ENCODE measurements around the gene FGD3.
A peak's percentile ranks its signal among the peaks of the same experiment; 100 is the strongest.

Gene FGD3

DNA sequence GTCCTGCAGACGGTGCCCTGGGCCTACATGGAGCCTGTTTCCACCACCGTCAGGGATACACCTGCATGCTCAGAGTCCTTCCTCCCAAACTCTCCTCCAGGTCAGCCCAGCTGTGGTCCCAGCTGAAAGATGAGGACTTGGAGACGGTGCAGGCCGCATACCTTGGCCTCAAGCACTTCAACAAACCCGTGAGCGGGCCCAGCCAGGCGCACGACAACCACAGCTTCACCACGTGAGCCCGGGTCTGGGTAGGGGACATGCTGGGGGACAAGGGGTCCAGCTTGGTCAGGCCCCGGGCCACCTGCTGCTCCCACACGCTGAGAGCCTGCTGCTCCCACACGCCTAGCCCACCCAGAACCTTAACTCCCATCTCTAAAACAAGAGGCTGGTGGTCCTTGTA is 132.0 kb downstream of the FGD3 start:
- H2AFZ ChIP-seq (ENCODE audit: low read depth, low read length): no peak overlapping the region
- WGBS: 98% methylated on average over 13 of the region's 13 CpGs

DNA sequence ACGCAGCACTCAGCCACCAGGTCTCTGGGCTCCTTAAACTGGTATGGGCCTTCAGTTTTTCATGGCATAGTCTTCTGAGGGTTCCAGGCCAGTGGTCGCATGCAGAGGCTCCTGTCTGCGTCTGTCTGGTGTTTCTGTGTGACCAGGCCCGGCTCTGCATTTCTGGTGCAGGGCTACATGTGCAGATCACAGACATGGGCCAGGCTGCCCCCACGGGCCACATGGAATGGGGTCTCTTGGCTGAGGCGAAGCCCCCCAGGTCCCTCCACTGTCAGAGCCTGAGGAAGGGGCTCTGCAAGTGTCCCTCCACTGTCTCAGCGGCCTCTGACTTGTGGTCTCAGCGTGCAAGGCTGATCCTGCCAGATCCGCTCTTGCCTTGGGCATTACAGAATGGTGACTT is 133.1 kb downstream of the FGD3 start:
- H3K79me1 ChIP-seq (replicated peaks; ENCODE audit: low read length, poor library complexity, severe bottlenecking): no peaks in the 10 kb centered on the region
- H2AK5ac ChIP-seq (ENCODE audit: low read length, severe bottlenecking): no peak overlapping the region
- no peak overlapping the region for H2BK120ac ChIP-seq (ENCODE audit: low read depth, low read length)
- no peak overlapping the region for H4K8ac ChIP-seq (ENCODE audit: low read length)
- no peak overlapping the region for H3K4me2 ChIP-seq (ENCODE audit: low read length, poor library complexity, severe bottlenecking)
- H3K18ac ChIP-seq (ENCODE audit: low read depth in 1 of 2, low read length in 2 of 2): no peak overlapping the region
- H3K4me1 ChIP-seq (ENCODE audit: control insufficient read depth, insufficient read depth, low read depth, low read length): no peaks in the 10 kb centered on the region
- no peak overlapping the region for H3K4ac ChIP-seq (ENCODE audit: low read depth in 1 of 2, low read length in 2 of 2)
- H3K27ac ChIP-seq (ENCODE audit: low read length, poor library complexity, severe bottlenecking): no peak overlapping the region
- peak overlapping the region; percentile 15 to 24 for H2BK12ac ChIP-seq (ENCODE audit: low read length in 2 of 2)
- H2BK15ac ChIP-seq (ENCODE audit: low read depth, poor library complexity, severe bottlenecking): no peak overlapping the region
- H2BK5ac ChIP-seq (ENCODE audit: low read depth, low read length, poor library complexity, severe bottlenecking): no peak overlapping the region
- no peak overlapping the region for H3K9ac ChIP-seq (ENCODE audit: low read length)
- no peaks in the 10 kb centered on the region for H3K27me3 ChIP-seq (ENCODE audit: control insufficient read depth in 1 of 2, insufficient read depth in 1 of 2, low read length in 2 of 2)
- no peak overlapping the region for H3K14ac ChIP-seq (ENCODE audit: low read length in 2 of 2)
- H3K4me3 ChIP-seq (ENCODE audit: insufficient read depth in 1 of 2, low read depth in 1 of 2, low read length in 2 of 2): no peak overlapping the region
- WGBS: 92% methylated on average over 9 of the region's 9 CpGs
- no peak overlapping the region for H3K23ac ChIP-seq (ENCODE audit: low read length in 2 of 2)
- H3K36me3 ChIP-seq (ENCODE audit: control insufficient read depth in 1 of 2, insufficient read depth in 2 of 2, low read depth in 1 of 2, low read length in 2 of 2): no peaks in the 10 kb centered on the region
- H2AFZ ChIP-seq (ENCODE audit: low read depth, low read length): no peak overlapping the region
- no peaks in the 10 kb centered on the region for H3K9me3 ChIP-seq (ENCODE audit: control insufficient read depth, low read length)
- H4K91ac ChIP-seq (ENCODE audit: low read length): peak overlapping the region; percentile 22
- DNase-seq: no peak

More for the DNA sequence above, 132.0 kb downstream of the FGD3 start:
- Histone ChIP-seq H3K9ac (ENCODE audit: low read length) (no peak overlapping the region), H3K4ac (ENCODE audit: low read depth in 1 of 2, low read length in 2 of 2) (no peak overlapping the region), H3K27me3 (ENCODE audit: control insufficient read depth in 1 of 2, insufficient read depth in 1 of 2, low read length in 2 of 2) (no peaks in the 10 kb centered on the region), H3K4me1 (ENCODE audit: control insufficient read depth, insufficient read depth, low read depth, low read length) (no peaks in the 10 kb centered on the region), H2AK5ac (ENCODE audit: low read length, severe bottlenecking) (no peak overlapping the region), H3K4me3 (ENCODE audit: insufficient read depth in 1 of 2, low read depth in 1 of 2, low read length in 2 of 2) (no peak overlapping the region), H3K23ac (ENCODE audit: low read length in 2 of 2) (no peak overlapping the region), H3K18ac (ENCODE audit: low read depth in 1 of 2, low read length in 2 of 2) (no peak overlapping the region), H4K91ac (ENCODE audit: low read length) (no peak overlapping the region), H2BK5ac (ENCODE audit: low read depth, low read length, poor library complexity, severe bottlenecking) (no peak overlapping the region), H3K9me3 (ENCODE audit: control insufficient read depth, low read length) (no peaks in the 10 kb centered on the region), H3K27ac (ENCODE audit: low read length, poor library complexity, severe bottlenecking) (no peak overlapping the region), H3K36me3 (ENCODE audit: control insufficient read depth in 1 of 2, insufficient read depth in 2 of 2, low read depth in 1 of 2, low read length in 2 of 2) (no peaks in the 10 kb centered on the region), H3K79me1 (replicated peaks; ENCODE audit: low read length, poor library complexity, severe bottlenecking) (no peaks in the 10 kb centered on the region), H2BK15ac (ENCODE audit: low read depth, poor library complexity, severe bottlenecking) (no peak overlapping the region), H2BK120ac (ENCODE audit: low read depth, low read length) (no peak overlapping the region), H2BK12ac (ENCODE audit: low read length in 2 of 2) (no peak overlapping the region), H3K14ac (ENCODE audit: low read length in 2 of 2) (peak overlapping the region in 1 of 2 experiments; percentile 18), H4K8ac (ENCODE audit: low read length) (no peak overlapping the region), H3K4me2 (ENCODE audit: low read length, poor library complexity, severe bottlenecking) (no peak overlapping the region)
- DNase-seq: no peak

DNA sequence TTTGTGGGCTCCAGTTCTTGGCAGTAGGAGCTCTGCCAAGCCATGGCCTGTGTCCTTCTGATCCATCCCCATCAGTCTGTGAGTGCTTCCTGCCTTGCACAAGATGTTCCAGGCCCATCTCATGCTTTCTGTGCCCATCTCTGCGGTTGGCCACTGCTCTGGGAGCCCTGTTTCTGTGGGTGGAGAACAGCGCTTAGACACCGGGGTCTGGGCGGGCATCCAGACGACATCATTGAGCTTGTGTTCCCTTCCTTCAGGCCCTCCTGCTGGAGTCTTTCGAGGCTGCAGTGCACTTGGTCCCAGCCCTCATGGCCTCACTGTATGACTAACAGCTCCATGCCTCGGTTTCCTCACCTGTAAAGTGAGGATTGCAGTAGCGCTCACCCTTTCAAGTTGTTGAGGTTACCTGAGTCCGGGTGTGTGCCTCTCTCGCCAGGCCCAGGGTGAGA is 133.8 kb downstream of the FGD3 start:
- DNase-seq: peak; percentile 15
- no peak overlapping the region for H3K14ac ChIP-seq (ENCODE audit: low read length in 2 of 2)
- H3K9me3 ChIP-seq (ENCODE audit: control insufficient read depth, low read length): peaks cover 5% of the 10 kb centered on the region
- no peak overlapping the region for H4K8ac ChIP-seq (ENCODE audit: low read length)
- H3K36me3 ChIP-seq (ENCODE audit: control insufficient read depth in 1 of 2, insufficient read depth in 2 of 2, low read depth in 1 of 2, low read length in 2 of 2): no peaks in the 10 kb centered on the region
- no peak overlapping the region for H3K4me3 ChIP-seq (ENCODE audit: insufficient read depth in 1 of 2, low read depth in 1 of 2, low read length in 2 of 2)
- H3K79me1 ChIP-seq (replicated peaks; ENCODE audit: low read length, poor library complexity, severe bottlenecking): no peaks in the 10 kb centered on the region
- 93% methylated on average over 10 of the region's 10 CpGs for WGBS
- H3K18ac ChIP-seq (ENCODE audit: low read depth in 1 of 2, low read length in 2 of 2): peak overlapping the region in 1 of 2 experiments; percentile 58
- H3K27me3 ChIP-seq (ENCODE audit: control insufficient read depth in 1 of 2, insufficient read depth in 1 of 2, low read length in 2 of 2): no peaks in the 10 kb centered on the region
- H2BK120ac ChIP-seq (ENCODE audit: low read depth, low read length): no peak overlapping the region
- no peak overlapping the region for H3K4ac ChIP-seq (ENCODE audit: low read depth in 1 of 2, low read length in 2 of 2)
- H3K27ac ChIP-seq (ENCODE audit: low read length, poor library complexity, severe bottlenecking): no peak overlapping the region
- no peak overlapping the region for H2AFZ ChIP-seq (ENCODE audit: low read depth, low read length)
- no peak overlapping the region for H2AK5ac ChIP-seq (ENCODE audit: low read length, severe bottlenecking)
- H4K91ac ChIP-seq (ENCODE audit: low read length): no peak overlapping the region
- no peak overlapping the region for H2BK15ac ChIP-seq (ENCODE audit: low read depth, poor library complexity, severe bottlenecking)
- H3K23ac ChIP-seq (ENCODE audit: low read length in 2 of 2): no peak overlapping the region
- no peak overlapping the region for H3K9ac ChIP-seq (ENCODE audit: low read length)
- no peaks in the 10 kb centered on the region for H3K4me1 ChIP-seq (ENCODE audit: control insufficient read depth, insufficient read depth, low read depth, low read length)
- peak overlapping the region in 1 of 2 experiments; percentile 22 for H2BK12ac ChIP-seq (ENCODE audit: low read length in 2 of 2)
- H2BK5ac ChIP-seq (ENCODE audit: low read depth, low read length, poor library complexity, severe bottlenecking): no peak overlapping the region
- H3K4me2 ChIP-seq (ENCODE audit: low read length, poor library complexity, severe bottlenecking): no peak overlapping the region

DNA sequence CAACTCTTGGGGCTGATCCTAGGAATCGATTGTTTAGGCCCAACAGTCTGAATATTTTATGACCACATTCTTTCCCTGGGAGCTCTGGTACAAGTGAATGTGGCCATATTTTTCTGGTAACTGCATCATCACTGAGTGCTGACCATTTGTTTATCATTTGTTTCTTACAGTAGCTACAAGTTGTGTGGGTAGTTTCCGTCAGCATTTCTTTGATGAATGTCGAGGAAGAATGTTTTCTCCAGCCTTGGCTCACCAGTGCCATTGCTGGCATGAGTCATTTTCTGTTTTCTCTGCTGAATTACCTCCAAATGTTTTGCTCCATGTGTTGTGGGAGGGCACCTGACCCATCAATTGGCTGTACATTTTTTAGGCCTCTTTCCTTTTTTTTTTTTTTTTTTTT is 134.6 kb downstream of the FGD3 start:
- no peak overlapping the region for H2BK12ac ChIP-seq (ENCODE audit: low read length in 2 of 2)
- H3K18ac ChIP-seq (ENCODE audit: low read depth in 1 of 2, low read length in 2 of 2): no peak overlapping the region
- H3K23ac ChIP-seq (ENCODE audit: low read length in 2 of 2): no peak overlapping the region
- H4K8ac ChIP-seq (ENCODE audit: low read length): no peak overlapping the region
- H2BK5ac ChIP-seq (ENCODE audit: low read depth, low read length, poor library complexity, severe bottlenecking): no peak overlapping the region
- H3K27ac ChIP-seq (ENCODE audit: low read length, poor library complexity, severe bottlenecking): no peak overlapping the region
- H3K4me1 ChIP-seq (ENCODE audit: control insufficient read depth, insufficient read depth, low read depth, low read length): no peaks in the 10 kb centered on the region
- no peak overlapping the region for H4K91ac ChIP-seq (ENCODE audit: low read length)
- no peaks in the 10 kb centered on the region for H3K79me1 ChIP-seq (replicated peaks; ENCODE audit: low read length, poor library complexity, severe bottlenecking)
- H3K14ac ChIP-seq (ENCODE audit: low read length in 2 of 2): no peak overlapping the region
- peak overlapping the region; percentile 17 for H3K9ac ChIP-seq (ENCODE audit: low read length)
- peaks cover 5% of the 10 kb centered on the region for H3K9me3 ChIP-seq (ENCODE audit: control insufficient read depth, low read length)
- 21% methylated on average over 3 of the region's 3 CpGs for WGBS
- no peak overlapping the region for H2BK15ac ChIP-seq (ENCODE audit: low read depth, poor library complexity, severe bottlenecking)
- no peak overlapping the region for H3K4ac ChIP-seq (ENCODE audit: low read depth in 1 of 2, low read length in 2 of 2)
- H2AFZ ChIP-seq (ENCODE audit: low read depth, low read length): no peak overlapping the region
- H3K4me2 ChIP-seq (ENCODE audit: low read length, poor library complexity, severe bottlenecking): no peak overlapping the region
- no peak overlapping the region for H2AK5ac ChIP-seq (ENCODE audit: low read length, severe bottlenecking)
- no peaks in the 10 kb centered on the region for H3K27me3 ChIP-seq (ENCODE audit: control insufficient read depth in 1 of 2, insufficient read depth in 1 of 2, low read length in 2 of 2)
- peak; percentile 94 for DNase-seq
- H3K4me3 ChIP-seq (ENCODE audit: insufficient read depth in 1 of 2, low read depth in 1 of 2, low read length in 2 of 2): no peak overlapping the region
- no peaks in the 10 kb centered on the region for H3K36me3 ChIP-seq (ENCODE audit: control insufficient read depth in 1 of 2, insufficient read depth in 2 of 2, low read depth in 1 of 2, low read length in 2 of 2)
- no peak overlapping the region for H2BK120ac ChIP-seq (ENCODE audit: low read depth, low read length)
